Suppressor macrophage (primary cell): ENCODE results near the gene HNRNPH3.

ENCODE experiments used
- DNase-seq, 4 experiments: peaks; one replicate each; pipeline ENCODE4 v3.0.0-alpha.2; 2020 to 2022

HNRNPH3 gene

DNA sequence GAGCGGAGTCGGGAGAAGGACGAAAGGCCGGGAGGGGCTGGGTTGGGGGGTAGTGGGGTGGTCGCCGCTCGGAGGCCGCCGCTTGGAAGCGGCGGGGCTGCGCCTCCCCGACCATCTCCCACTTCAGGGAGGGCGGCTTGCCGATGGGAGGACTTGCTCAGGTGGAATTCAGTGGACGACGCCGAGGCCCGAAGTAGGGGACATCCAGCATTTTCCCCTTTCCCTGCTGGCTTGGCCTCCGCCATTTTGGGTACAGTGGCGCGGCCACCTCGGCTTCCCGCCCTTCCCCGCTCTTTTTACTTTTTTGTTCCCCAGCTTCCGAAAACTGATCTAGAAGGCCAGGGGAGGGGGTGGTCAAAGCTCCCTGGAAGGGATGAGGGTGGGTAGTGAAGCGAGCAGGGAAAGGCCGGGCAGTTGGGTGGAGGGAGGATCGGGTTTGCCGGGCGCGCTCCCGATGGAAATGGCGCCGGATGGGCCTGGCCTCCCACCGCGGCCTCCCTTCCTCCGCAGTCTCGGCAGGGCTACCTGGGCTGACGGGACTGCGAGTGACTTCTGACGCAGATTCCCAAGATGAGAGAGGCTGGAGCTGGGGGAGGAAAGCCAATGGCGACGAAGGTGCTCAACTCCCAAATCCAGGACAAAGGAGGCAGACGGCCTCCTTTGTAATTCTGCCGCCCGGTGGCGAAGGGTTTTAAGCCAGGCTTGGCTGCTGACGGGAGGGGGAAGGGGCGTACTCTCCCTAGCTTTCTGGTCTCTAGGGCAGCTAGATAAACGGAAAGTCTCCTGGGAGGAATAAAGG lies 594 bp downstream of the HNRNPH3 start, which contains the start of gene PBLD:
Gene PBLD (minus strand): TSS at position 670 of the 799 bp plus-strand sequence. CDS start 26,084 bp downstream, outside the sequence.
- DNase-seq: peak; percentile 75 to 83 (median 78)

DNA sequence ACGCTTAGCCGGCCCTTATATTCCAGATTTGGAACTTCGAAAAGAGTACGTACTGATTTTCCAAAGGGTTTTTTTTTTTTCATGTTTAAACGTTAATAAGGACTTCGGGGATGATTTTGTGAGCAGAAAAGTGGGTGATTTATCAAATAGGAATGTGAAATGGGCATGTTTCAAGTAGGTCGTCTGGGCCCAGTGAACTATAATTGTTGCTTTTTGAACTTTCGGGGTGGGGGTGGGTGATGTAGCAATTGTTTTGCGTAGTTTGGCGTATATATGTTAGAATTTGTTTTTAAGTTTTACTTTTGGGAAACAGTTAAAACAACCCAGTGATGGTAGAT lies 1.2 kb downstream of the HNRNPH3 start:
- no peak for DNase-seq

DNA sequence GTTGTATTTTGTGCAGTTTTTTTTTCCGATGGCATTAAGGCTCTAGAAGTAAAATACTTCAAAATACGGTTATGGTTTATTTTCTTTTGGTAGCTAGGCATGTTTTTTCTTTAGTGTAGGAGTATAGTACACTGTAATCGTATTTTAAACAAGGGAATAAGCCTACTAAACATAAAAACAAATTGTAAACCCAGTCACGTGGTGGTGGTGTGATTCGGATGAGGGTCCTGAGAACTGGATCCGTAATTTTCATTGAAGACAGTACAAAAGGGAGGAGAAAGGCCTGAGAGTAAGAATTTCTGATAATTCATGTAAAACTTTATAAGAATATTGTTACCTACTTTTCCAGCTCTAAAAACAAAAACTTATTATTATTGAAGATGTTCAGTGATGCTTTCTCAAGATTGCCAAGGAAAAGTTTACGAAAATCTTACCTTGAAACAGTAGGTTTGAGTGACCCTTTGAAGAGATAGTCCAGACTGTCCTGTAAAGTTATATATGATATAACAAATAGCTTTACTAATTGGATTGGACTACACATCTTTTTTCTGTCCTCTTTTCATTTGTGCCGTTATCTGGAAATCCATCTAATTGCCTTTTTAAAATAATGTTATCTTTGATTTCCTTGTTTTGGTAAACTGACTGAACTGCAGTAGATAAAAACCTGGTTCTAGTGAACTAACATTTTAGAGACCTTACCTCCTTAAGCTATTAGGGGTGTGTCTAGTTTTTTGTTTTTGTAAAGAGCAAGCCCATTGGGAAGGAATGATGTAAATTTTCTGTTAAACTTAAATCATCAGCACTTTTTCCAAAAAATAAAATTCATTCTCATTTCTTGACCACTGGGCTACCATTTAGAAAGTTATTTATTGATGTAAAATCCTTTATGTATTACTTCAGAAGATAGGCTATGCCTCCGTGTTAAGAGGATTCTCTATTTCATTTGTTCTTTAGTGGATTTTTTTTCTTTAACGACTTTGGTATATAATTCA lies 1.9 kb downstream of the HNRNPH3 start:
- no peak for DNase-seq

DNA sequence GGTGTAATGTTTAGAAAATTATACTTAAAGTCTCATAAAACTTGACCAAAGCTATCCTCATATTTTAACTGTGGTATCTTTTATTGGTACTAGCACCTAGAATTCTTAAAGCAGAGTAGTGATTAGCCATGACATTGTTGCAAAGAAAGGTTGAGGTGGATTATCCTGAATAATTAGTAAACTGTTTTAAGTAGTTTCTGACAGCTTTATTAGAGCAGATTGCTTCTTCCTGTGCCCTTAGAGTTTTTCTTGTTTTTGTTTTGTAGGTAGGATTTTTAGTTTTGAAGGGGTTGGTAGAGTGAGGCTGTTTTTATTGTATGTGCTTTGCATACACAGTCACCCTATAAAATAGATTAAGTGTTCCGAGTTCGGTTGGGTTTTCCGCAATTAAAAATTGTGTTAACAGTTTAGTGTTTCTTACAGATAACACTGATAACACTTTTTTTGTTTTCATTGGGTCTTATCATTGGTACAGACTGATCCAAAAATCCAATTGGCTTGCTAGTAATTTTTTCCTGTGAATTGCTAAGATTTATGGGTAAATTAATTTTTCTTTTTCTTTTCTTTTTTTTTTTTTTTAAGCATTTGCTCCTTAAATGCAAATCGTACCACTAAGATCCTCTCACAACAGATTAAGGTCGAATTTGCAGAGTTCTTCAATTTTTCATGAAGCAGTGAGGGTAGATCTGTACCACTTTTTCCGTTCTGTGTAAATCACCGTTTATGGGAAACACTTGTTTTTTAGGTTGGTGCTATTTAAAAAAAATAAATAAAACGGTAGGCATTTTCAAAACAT lies 3.0 kb downstream of the HNRNPH3 start:
- DNase-seq: no peak

DNA sequence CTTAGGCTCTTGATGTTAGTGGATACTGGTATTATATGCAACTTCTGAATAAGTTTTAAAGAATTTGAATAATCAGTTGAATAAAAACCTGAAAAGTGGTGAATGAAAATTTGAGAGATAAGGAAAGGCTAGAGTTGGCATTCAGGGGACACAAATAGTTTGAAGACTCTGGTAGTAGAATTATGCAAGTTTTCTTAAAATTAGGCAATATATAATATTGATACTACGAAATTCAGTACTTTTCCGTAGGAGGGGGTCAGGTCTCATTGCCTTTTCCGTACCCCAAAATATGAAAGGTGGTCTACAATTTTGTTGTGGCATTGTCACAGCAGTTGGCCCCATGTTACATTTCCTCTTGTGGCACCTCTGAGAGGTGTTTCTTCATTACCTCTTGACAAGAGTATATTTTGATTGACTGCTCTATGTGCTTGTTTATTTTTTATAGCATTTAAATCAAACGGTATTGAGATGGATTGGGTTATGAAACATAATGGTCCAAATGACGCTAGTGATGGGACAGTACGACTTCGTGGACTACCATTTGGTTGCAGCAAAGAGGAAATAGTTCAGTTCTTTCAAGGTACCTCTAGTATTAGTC lies 5.0 kb downstream of the HNRNPH3 start:
- no peak for DNase-seq

DNA sequence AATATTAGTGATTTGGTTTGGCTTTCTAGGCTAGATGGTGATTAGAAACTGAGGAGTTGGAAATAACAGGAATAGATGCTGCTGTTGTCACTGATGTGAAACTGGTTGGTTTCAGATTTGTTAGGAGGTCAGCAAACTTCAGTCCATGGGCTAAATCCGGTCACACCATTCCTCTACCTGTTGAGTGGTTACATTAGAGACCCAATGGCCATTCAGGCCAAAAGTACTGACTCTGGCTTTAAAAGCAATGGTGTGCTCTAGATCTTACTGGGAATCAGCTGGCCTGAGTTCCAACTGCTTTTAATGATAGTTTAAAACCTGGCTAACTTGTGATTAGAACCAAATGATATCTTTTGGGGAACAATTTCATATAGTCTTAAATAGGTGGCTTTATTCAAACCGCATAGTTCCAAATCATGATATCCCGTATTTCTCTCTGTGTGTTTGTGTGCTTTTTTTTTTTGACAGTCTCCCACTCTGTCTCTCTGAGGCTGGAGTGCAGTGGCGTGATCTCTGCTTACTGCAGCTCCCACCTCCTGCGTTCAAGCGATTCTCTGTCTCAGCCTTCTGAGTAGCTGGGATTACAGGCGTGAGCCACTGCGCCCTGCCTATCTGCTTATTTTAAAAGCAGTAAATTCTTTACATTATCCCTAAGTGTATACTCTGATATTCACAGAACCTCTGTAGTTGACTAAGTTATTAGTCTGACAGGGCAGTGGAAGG lies 8.7 kb downstream of the HNRNPH3 start:
- no peak for DNase-seq

DNA sequence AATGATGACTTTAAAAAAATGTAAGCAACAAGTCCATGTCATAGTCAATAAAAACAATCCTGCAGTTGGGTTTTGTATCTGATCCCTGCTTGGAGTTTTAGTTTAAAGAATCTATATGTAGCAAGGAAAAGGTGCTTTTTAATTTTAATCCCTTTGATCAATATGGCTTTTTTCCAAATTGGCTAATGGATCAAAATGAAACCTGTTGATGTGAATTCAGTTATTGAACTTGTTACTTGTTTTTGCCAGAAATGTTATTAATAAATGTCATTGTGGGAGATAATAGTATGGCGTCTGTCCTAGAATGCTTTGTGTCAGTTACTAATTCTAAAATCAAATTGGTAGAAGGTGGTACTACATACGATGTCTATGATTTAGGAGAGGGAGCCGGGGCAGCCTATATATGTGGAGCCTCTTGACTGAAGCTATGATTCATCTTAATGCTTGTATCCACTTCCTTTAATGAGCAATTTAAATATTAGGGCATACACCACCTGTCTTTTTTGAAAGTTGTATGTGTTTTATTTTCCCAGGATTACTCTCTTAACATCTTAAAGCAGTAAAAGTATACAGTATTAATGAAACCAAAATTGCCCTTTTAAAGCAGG lies 11.1 kb downstream of the HNRNPH3 start:
- no peak for DNase-seq

DNA sequence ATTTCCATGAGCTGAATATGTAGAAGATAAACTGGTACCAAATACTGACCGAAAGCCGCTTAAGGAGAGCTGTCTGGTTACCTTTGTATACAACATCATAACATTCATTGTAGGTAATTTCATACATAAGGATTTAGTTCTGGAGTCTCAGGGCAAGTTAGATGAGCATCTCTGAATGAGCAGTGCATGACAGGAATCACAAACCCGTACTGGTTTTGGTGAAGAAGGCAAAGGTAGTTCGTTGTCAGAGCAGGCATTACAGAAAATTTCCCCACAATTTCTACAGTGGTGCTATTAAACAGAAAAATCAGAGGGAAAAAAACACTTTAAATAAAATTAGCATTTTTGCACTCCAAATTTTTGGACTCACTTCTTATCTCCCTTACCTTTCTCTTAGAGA lies 13.8 kb downstream of the HNRNPH3 start:
- DNase-seq: no peak

DNA sequence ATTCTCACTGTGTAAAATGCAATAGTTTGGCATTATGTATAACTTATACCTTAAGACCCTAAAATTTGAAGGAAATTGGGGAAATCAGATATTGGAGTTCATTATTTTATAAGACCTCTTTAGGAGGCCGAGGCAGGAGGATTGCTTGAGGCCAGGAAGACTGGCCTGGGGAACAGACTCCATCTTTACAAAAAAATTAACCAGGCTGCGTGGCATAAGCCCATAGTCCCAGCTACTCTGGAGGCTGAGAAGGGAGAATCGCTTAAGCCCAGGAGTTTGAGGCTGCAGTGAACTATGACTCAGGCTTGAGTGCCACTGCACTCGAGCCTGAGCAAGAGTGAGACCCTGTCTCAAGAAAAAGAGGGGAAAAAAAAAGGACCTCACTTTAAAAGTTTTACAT lies 14.9 kb downstream of the HNRNPH3 start:
- DNase-seq: no peak

DNA sequence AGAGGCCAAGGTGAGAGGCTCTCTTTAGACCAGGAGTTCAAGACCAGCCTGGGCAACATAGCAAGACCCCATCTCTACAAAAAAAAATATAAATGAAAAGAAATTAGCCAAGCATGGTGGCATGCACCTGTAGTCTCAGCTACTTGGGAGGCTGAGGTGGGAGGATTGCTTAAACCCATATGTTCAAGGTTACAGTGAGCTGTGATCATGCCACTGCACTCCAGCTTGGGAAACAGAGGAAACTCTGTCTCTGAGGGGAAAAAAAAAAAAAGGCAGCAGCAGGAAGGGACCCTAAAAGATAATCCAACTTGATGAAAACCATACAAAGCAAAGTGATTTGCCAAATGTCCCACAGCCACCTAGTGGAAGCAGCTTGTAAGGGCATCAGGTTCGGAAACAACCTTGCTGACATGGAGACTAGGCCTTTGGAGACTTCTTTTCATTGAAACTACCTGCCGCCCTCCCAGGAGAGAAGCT lies 16.4 kb downstream of the HNRNPH3 start:
- peak; percentile 46 to 63 (median 50) for DNase-seq

DNA sequence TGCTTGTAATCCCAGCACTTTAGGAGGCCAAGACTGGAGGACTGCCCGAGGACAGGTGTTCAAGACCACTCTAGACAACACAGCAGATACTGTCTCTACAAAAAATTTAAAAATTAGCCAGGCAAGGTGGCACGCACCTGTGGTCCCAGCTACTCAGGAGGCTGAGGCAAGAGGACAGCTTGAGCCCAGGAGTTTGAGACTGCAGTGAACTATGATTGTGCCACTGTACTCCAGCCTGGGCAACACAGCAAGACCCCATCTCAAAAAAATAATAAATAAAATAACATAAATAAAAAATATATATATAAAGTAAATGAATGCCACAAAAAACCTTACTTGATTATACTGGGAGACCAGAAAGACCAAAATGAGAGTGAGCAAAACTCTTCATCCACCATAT lies 21.7 kb downstream of the HNRNPH3 start:
- DNase-seq: no peak

DNA sequence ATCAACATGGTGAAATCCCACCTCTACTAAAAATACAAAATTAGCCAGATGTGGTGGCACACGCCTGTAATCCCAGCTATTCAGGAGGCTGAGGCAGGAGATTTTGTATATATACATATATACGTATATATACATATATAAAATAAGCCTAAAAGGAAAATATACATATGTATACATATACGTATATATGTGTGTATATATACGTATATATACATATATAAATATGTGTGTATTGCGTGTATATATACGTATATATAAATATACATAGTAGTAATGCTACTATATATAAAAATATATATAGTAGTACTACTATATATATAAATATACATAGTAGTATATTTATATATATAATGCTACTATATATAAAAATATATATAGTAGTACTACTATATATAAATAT lies 27.3 kb downstream of the HNRNPH3 start:
- DNase-seq: no peak

DNA sequence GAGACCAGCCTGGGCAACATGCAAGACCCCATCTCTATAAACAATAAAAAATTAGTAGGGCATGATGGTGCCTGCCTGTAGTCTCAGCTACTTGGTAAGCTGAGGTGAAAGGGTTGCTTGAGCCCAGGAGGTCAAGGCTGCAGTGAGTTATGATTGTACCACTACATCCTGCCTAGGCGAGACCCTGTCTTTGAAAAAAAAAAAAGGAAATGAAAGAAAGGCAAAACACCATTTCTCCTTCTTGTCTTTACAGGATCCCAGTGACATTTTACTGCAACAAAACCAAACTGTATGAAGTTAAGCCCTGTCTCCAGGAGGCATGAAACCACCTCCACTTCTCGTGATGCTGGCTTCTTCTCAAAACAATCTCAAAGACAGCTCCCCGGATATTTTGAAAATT lies 30.7 kb downstream of the HNRNPH3 start:
- DNase-seq: no peak

DNA sequence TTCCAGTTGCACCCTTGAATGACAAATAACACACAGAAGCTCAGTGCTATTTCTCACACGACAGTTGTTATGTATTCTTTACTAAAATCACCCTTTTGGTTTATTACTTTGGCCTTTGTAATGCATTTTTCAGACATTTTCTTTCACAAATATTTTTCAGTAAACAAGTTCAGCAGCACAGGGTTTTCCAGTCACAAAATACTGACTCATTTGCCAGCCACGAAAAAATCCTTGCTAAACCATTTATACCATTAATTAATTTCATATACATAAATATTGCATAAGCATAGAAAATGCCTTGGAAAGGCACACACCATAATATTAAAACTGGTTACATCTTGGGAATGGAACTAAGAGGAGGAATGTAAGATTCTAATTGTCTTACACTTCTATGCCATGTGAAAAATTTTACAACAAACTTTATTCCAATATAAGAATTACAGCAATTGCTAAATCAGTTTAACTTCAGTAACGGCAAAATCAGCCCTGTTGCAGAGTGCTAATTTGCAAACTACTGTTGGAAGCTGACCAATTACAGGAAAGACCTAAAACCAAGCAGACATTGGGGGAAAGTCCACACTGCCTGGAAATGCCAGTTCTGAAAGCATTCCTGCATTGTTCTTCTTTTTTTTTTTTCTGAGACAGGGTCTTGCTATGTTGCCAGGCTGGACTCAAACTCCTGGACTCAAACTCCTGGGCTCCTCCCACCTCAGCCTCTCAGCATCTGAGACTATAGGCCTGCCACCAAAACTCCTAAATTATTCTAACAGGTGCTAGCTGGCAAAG lies 32.4 kb downstream of the HNRNPH3 start:
- no peak for DNase-seq

DNA sequence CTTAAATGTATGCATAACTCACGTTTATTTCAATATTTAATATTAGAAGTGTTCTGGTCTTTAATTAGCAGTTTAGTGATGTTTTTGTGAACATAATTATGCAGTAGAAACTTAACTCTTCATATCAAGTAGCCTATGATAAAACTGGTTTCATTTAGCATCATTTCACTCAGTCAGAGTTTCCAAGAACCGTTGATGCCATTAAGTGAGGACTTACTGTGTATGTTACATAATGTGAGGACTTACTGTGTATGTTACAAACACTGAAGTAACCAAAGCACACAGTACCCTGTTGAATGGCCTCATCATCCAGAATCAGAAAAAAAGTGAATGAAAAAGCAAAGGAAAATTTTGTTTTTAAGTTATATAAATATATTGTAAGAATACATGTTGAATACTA lies 33.7 kb downstream of the HNRNPH3 start:
- DNase-seq: no peak

DNA sequence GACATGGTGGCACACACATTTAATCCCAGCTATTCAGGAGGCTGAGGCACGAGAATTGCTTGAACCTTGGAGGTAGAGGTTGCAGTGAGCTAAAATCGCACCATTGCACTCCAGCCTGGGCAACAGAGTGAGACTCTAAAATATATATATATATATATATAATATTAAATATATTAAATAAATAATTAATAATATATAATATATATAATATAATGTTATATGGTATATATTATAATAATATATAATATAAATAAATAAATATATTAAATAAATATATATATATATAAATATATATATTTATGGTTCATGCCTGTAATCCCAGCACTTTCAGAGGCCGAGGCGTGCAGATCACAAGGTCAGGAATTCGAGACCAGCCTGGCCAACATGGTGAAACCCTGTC lies 34.7 kb downstream of the HNRNPH3 start:
- DNase-seq: no peak

DNA sequence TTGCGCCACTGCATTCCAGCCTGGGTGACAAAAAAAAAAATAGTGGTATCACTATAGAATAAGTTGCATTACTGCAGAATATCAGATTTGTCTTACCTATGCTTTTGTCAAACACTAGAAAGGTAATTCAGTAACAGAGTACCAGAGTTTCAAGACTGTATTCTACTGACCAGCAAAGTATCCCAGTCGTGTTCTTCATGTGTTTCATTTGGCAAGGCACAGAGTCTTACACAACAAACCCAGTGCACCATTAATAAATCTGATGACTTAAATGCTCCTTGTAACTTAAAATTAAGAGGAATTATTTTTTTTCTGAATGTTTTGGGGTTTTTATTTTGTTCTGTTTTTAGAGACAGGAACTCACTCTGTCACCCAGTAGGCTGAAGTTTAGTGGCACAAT lies 35.3 kb downstream of the HNRNPH3 start:
- DNase-seq: no peak

DNA sequence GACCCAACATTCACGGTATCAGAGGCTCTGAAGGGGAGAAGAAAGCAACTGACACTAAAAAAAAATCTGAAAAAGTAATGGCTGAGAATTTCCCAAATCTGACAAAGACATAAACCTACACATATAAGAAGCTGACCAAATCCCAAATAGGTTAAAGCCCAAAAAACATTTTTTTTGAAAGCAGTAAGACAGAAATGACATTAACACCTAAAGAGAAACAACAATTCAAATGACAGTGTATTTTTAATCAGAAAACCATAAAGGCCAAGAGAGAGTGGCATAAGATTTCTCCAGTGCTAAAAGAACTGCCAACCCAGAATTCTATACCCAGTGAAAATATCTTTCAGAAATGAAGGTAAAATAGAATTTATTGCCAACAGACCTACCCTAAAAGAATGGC lies 39.7 kb downstream of the HNRNPH3 start:
- no peak for DNase-seq

DNA sequence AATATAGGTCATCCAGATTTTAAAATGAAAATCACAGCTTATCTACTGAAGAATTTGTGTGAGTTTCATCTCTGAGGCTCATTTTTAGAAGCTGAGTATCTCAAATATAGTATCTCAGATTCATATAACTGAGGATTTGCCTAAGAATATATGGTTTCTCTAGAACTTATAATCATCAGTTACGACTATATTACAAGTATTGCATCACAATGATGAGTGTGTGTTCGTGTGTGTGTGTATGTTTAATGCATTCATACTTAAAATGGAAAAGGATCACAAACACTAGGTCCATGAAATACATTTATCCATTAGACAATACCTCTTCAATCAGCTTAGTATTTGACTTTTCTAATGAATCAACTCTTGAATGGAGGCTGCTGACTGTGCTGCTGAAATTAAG lies 53.9 kb downstream of the HNRNPH3 start:
- no peak for DNase-seq
